Activated CD4-positive, alpha-beta T cell treated with anti-CD3 and anti-CD28 coated beads, Interleukin-2, amount 10 ng/mL, durations not matched to agents 7 days and 5 days (primary cell): ENCODE data around the gene HLX. TPM values are rescaled to one million over a fixed set of nuclear protein-coding genes. Genes with fewer than 3 reads are reported as not detected.

Experiments used
- CTCF ChIA-PET: fragments of 350-600 bp; sonication (Branson Sonifier 250); formaldehyde crosslinking; loops from one replicate; lab custom pipeline; 2021; ENCODE audit warnings: antibody characterized with exemption; lab: Charles Lee
- POLR2A ChIA-PET: fragments of 350-600 bp; sonication (Branson Sonifier 250); formaldehyde crosslinking; loops from one replicate; lab custom pipeline; 2021; ENCODE audit warnings: antibody characterized with exemption; lab: Charles Lee
- DNase-seq: peaks from one replicate; pipeline ENCODE4 v3.0.0-alpha.2; 2020
- H3K27ac Mint-ChIP-seq: one replicate; pipeline ENCODE4 v1.8.0; 2021; ENCODE audit warnings: mild to moderate bottlenecking, moderate library complexity, mixed read lengths
- H3K27me3 Mint-ChIP-seq: one replicate; pipeline ENCODE4 v1.8.0; 2021; ENCODE audit warnings: mixed read lengths
- H3K36me3 Mint-ChIP-seq: one replicate; pipeline ENCODE4 v1.8.0; 2021; ENCODE audit warnings: low read depth, mixed read lengths
- H3K4me1 Mint-ChIP-seq: one replicate; pipeline ENCODE4 v1.8.0; 2021; ENCODE audit warnings: mixed read lengths
- H3K4me3 Mint-ChIP-seq: one replicate; pipeline ENCODE4 v1.8.0; 2021; ENCODE audit warnings: mild to moderate bottlenecking, moderate library complexity, mixed read lengths
- H3K9me3 Mint-ChIP-seq: one replicate; pipeline ENCODE4 v1.8.0; 2021; ENCODE audit warnings: mixed read lengths
- total RNA-seq, 2 experiments: library from RNA; stranded (reverse); gene quantifications; one replicate each; pipeline ENCODE4 v1.2.3, GENCODE V29; 2021

Gene HLX, protein sequence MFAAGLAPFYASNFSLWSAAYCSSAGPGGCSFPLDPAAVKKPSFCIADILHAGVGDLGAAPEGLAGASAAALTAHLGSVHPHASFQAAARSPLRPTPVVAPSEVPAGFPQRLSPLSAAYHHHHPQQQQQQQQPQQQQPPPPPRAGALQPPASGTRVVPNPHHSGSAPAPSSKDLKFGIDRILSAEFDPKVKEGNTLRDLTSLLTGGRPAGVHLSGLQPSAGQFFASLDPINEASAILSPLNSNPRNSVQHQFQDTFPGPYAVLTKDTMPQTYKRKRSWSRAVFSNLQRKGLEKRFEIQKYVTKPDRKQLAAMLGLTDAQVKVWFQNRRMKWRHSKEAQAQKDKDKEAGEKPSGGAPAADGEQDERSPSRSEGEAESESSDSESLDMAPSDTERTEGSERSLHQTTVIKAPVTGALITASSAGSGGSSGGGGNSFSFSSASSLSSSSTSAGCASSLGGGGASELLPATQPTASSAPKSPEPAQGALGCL
- under 1 TPM in 1 of 2 experiments, not detected in 1; 0.10 TPM for total RNA-seq

DNA sequence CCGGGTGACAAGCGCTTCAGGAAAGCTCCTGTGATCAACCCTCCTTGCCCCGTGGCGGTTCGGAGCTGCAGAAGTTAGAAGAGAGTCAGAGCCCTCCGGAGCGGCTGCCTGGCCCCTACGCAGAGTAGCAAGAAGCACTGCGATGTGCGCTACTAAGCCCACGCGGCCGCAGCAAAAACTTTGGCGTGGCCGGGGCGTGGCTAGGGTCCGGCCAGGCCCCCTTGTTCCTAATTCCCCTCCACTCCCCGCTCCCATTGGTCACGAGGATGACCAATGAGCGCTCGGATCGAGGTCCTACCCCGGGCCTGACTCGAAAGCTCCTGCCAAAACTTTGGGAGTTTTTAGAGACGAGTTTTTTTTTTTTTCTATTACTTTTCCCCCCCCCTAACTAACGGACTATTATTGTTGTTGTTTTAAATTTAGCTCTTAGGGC, at the start of gene HLX:
HLX (plus strand) TSS at position 368 of the 433 bp plus-strand sequence. CDS start 415 bp downstream, outside the sequence.
- Mint-ChIP-seq H3K36me3 (peaks cover 4% of the 10 kb centered on the region), H3K4me1 (peaks cover 28% of the 10 kb centered on the region), H3K9me3 (no peaks in the 10 kb centered on the region), H3K27me3 (peaks cover 81% of the 10 kb centered on the region), H3K27ac (peak within 1 kb of the TSS; percentile 25), H3K4me3 (peak within 1 kb of the TSS; percentile 70)
- ChIA-PET POLR2A (interaction anchor here (1.4 kb wide), 1 partner anchor 324 kb away, joined by 4 read pairs; no protein-coding TSS in a partner anchor), CTCF (interaction anchor here (0.9 kb wide), 1 partner anchor 75 kb away, joined by 3 read pairs; no protein-coding TSS in a partner anchor)
- DNase-seq = peak; percentile 17

DNA sequence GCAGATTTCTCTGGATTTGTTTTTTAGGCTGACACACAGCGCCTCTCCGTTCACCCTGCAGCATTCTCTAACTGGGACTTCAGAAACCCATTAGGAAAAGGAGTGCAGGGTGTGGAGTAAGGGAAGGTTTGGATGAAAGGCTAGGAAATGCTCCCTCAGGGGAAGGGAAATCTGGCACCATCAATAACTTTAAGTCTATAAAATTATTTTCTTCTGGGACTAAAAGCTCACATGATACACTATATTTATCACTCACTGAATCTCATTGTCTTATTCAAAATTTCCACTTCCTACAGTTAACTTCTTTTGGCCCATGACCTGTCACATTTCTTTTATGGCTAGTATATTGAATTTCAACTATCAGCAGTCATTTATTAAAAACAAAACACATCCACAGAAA, 45.8 kb upstream of the HLX start:
- peaks cover 2% of the 10 kb centered on the region for H3K27me3 Mint-ChIP-seq
- DNase-seq = no peak
- H3K27ac Mint-ChIP-seq = no peak overlapping the region
- no peak overlapping the region for H3K4me3 Mint-ChIP-seq
- ChIA-PET POLR2A (no interaction called here), CTCF (no interaction called here)
- no peaks in the 10 kb centered on the region for H3K9me3 Mint-ChIP-seq
- no peaks in the 10 kb centered on the region for H3K36me3 Mint-ChIP-seq
- H3K4me1 Mint-ChIP-seq = no peaks in the 10 kb centered on the region

DNA sequence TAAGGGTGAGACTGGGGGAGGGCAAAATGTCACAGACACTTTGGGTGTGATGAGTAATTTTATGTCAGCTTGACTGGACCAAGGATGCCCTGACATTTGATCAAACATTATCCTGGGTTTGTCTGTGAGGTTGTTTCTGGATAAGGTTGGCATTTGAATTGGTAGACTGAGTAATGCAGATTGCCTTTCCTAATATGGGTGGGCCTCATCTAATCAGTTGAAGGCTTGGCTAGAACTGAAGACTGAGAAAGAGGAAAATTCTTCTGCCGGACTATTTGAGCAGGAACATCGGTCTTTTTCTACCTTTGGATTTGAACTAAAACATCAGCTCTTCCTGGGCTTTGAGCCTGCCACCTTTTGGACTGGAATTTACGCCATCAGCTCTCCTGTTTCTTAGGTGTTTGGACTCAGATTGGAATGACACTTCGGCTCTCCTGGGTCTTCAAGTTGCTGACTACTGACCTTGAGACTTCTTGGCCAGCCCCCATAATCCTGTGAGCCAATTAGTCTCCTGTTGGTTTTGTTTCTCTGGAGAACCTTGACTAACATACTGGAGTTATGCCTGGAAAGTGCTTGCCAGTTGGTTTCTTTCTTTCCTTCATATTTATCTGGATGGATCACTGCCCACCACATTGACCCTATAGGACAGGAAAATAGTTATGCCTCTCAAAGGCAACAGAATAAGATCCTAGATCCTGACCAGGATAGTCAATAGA, 44.9 kb upstream of the HLX start:
- Mint-ChIP-seq H3K36me3 (no peaks in the 10 kb centered on the region), H3K4me3 (no peak overlapping the region), H3K27ac (no peak overlapping the region), H3K27me3 (peaks cover 2% of the 10 kb centered on the region), H3K4me1 (no peaks in the 10 kb centered on the region), H3K9me3 (no peaks in the 10 kb centered on the region)
- POLR2A ChIA-PET = no interaction called here
- CTCF ChIA-PET = no interaction called here
- no peak for DNase-seq

DNA sequence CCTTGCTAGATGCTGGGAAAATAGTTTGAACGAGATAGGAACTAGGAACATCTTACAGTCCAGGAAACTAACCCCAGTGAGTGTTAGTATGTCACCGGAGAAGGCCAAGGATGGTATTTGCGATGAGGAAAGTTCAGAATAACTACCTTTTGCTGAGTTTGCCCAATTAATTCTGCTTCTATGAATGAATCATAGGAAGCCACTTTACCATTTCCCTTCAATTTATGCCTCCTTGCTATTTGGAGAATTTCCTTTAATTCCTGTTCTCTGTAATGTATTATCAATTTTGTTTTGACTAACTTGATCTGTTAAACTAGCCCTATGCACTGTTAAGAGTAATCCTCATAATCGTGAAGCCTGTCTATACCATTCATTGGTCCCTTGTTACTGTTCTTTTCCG, 40.7 kb upstream of the HLX start:
- Mint-ChIP-seq H3K9me3 (no peaks in the 10 kb centered on the region), H3K4me1 (no peaks in the 10 kb centered on the region), H3K27ac (no peak overlapping the region), H3K36me3 (no peaks in the 10 kb centered on the region), H3K4me3 (no peak overlapping the region), H3K27me3 (peaks cover 2% of the 10 kb centered on the region)
- POLR2A ChIA-PET = no interaction called here
- CTCF ChIA-PET = no interaction called here
- DNase-seq = no peak

DNA sequence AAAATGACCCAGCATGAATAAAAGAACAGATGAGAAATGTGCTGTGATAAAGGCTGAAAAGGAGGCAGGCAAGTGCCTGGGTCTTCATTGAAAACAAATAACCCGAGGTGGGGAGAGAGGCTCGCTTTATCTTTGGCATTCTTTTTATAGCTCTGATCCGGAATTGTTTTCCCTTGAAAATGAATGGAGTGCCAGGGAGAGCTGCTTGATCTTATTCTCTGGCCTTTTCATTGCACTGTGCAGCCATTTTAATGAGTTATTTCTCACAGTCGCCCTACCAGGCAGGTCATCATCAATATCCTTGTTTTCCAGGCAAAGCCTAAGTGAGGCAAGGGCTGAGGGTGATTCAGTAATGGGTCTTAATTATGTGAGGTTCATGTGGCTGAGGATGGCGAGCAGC, 39.8 kb upstream of the HLX start:
- Mint-ChIP-seq H3K36me3 (no peaks in the 10 kb centered on the region), H3K4me1 (no peaks in the 10 kb centered on the region), H3K27ac (no peak overlapping the region), H3K27me3 (peaks cover 2% of the 10 kb centered on the region), H3K9me3 (no peaks in the 10 kb centered on the region), H3K4me3 (no peak overlapping the region)
- no peak for DNase-seq
- ChIA-PET POLR2A (no interaction called here), CTCF (no interaction called here)

DNA sequence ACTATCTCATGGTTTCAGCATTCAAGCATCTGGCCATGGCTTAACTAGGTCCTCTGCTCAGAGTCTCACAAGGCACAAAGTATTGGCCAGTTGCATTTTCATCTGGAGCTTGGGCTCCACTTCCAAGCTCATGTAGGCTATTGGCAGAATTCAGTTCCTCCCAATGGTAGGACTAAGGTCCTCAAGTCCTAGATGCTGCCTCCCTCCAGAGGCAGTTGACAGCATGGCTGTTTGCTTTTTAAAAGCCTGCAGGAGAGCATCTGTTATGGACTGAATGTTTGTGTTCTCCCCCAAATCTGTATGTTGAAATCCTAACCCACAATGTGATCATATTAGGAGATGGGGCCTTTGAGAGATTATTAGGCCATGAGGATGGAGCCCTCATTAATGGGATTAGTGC, 38.0 kb upstream of the HLX start:
- no peaks in the 10 kb centered on the region for H3K4me1 Mint-ChIP-seq
- ChIA-PET POLR2A (no interaction called here), CTCF (interaction anchor here (1.2 kb wide), 1 partner anchor 10 kb away, joined by 3 read pairs; no protein-coding TSS in a partner anchor)
- peaks cover 2% of the 10 kb centered on the region for H3K27me3 Mint-ChIP-seq
- no peak overlapping the region for H3K27ac Mint-ChIP-seq
- H3K9me3 Mint-ChIP-seq = no peaks in the 10 kb centered on the region
- DNase-seq = no peak
- no peak overlapping the region for H3K4me3 Mint-ChIP-seq
- H3K36me3 Mint-ChIP-seq = no peaks in the 10 kb centered on the region

DNA sequence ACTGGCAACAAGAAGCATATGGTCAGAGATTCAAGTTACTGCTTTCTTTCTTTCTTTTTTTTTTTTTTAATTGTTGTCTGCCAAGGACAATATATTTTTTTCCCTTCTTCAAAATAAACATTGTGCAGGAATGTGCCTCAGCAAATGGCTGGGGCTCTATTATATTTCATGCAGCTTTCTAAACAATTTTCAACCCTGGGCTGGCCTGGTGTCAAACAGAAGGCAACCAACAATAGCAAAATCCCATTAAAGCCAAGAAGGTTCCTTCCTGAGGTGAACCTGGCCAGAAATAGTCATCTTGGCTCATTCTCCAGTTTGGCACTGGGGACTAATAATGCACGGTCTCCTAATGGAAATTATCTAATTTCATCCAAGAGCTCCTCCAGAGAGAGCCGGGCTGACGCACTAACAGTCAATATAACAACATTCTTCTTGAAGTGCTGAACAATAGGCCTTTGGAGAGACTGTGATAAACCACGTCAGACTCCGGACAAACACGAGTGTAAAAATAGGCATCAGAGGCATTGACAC, 35.7 kb upstream of the HLX start:
- H3K27me3 Mint-ChIP-seq = peaks cover 2% of the 10 kb centered on the region
- no peaks in the 10 kb centered on the region for H3K36me3 Mint-ChIP-seq
- no peaks in the 10 kb centered on the region for H3K9me3 Mint-ChIP-seq
- no peak overlapping the region for H3K4me3 Mint-ChIP-seq
- ChIA-PET CTCF (no interaction called here), POLR2A (no interaction called here)
- H3K27ac Mint-ChIP-seq = no peak overlapping the region
- DNase-seq = no peak
- H3K4me1 Mint-ChIP-seq = no peaks in the 10 kb centered on the region

DNA sequence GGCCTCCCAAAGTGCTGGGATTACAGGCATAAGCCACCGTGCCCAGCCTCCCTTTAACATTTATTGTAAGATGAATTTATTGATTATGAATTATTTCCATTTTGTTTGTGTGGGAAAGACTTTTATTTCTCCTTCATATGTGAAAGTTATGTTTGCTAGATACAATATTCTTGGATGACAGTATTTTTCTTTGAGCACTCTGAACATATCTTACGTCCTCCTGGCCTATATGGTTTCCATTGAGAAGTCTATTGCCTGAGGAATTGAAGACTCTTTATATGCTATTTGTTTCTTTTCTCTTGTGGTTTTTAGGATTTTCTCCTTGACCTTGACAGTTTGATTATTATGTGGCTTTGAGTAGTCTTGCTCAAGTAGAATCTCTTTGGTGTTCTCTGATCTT, 26.8 kb upstream of the HLX start:
- no peaks in the 10 kb centered on the region for H3K36me3 Mint-ChIP-seq
- peaks cover 1% of the 10 kb centered on the region for H3K27me3 Mint-ChIP-seq
- CTCF ChIA-PET = no interaction called here
- H3K4me1 Mint-ChIP-seq = no peaks in the 10 kb centered on the region
- peaks cover 5% of the 10 kb centered on the region for H3K9me3 Mint-ChIP-seq
- POLR2A ChIA-PET = no interaction called here
- no peak for DNase-seq
- no peak overlapping the region for H3K27ac Mint-ChIP-seq
- H3K4me3 Mint-ChIP-seq = no peak overlapping the region

DNA sequence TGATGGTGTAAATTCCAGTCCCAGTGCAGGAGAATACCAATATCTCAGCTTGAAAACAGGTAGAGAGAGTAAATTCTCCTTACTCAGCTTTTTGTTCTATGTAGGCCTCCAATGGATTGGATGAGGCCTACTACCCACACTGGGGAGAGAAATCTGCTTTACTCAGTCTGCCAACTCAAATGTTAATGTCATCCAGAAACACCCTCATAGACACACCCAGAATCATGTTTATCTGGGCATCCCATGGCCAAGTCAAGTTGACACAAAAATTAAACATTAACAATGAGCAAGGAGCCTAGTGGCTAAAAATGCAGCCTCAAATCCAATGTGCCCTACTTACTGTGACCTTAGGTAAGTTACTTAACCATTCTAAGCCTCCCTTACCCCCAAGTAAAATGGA, 6.9 kb upstream of the HLX start:
- H3K4me1 Mint-ChIP-seq = peaks cover under 1% of the 10 kb centered on the region
- H3K27ac Mint-ChIP-seq = no peak overlapping the region
- H3K9me3 Mint-ChIP-seq = no peaks in the 10 kb centered on the region
- ChIA-PET POLR2A (no interaction called here), CTCF (no interaction called here)
- H3K4me3 Mint-ChIP-seq = no peak overlapping the region
- no peak for DNase-seq
- H3K36me3 Mint-ChIP-seq = no peaks in the 10 kb centered on the region
- peaks cover 45% of the 10 kb centered on the region for H3K27me3 Mint-ChIP-seq

DNA sequence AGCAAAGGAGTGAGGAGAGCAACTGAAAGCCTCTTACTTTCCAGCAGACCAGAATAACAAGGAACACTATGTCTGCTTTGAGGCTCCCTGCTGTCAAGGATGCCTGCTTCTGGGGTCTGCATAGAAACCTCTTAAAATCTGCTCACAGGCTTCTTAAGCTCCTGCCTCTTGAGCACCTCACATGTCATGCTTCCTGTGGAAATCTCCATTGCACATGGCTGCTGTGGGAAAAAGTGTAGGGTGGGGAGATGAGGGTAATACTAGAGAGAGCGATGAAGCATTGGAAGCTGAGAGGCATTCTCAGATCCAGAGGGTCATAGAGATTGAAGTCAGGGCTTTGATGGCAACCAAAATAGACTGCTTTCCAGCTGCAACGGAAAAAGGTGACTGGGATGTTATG, 6.2 kb upstream of the HLX start:
- ChIA-PET POLR2A (no interaction called here), CTCF (no interaction called here)
- no peak for DNase-seq
- Mint-ChIP-seq H3K27ac (no peak overlapping the region), H3K9me3 (no peaks in the 10 kb centered on the region), H3K36me3 (no peaks in the 10 kb centered on the region), H3K4me1 (peaks cover 7% of the 10 kb centered on the region), H3K4me3 (no peak overlapping the region), H3K27me3 (peaks cover 53% of the 10 kb centered on the region)

DNA sequence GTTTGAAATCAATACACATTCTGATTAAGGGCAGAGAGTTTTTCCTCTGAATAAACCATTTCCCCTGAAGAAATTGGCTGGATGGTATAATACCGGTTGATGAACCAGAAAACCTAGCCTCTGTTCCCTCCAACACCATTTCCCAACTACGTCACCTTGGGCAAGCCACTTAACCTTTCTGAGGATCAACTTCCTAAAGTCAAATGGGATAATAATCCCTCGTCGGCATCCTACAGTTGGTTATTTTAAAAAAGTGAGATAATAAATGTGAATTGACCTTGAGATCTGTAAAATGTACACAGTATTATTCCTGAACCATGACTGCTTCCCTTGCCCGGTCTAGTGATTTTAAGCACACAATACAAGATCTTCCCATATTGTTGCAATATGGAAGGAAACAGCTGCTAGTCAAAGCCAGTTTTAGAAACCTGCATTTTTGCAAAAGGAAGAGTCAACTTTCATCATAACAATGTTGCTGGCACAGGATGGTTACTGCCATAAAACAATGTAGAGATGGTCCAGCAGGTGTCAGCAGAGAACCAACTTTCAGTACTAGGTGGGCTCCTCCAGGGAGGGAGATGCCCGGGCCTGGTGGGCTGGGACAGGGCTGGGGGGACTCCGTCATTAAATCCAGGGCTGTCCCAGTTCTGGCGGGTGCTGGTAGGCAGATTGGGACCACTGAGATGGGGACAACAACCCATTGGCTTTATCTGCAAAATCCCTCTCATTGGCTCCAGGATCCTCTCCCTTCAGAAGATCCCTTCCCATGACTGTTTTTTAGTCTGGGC, 5.2 kb upstream of the HLX start:
- Mint-ChIP-seq H3K9me3 (no peaks in the 10 kb centered on the region), H3K4me1 (peaks cover 16% of the 10 kb centered on the region), H3K27ac (no peak overlapping the region), H3K36me3 (no peaks in the 10 kb centered on the region), H3K27me3 (peaks cover 62% of the 10 kb centered on the region), H3K4me3 (no peak overlapping the region)
- POLR2A ChIA-PET = interaction anchor here (0.5 kb wide), 1 partner anchor 639 kb away, joined by 3 read pairs; no protein-coding TSS in a partner anchor
- DNase-seq = peak; percentile 24
- CTCF ChIA-PET = no interaction called here

DNA sequence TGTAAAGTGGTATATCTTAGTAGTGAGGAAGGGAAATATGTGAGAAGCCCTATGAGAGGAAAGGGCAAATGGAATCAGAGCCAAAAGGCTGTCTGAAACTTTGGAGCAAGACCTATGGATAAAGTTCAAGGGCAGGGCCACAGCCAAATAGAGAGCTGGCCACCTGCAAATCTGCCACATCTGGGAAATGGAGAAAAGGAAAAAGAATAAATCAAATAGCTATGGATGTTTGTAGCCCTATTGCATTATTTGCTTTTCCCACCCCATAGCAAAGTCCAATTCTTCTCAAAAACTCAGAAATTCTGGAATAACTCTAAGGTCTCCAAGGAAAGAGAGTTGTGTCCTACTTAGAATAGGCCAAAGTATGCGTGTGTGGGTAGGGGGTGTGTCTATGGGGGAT, 4.0 kb upstream of the HLX start:
- DNase-seq = no peak
- ChIA-PET CTCF (interaction anchor here (1.0 kb wide), 1 partner anchor 112 kb away, joined by 3 read pairs; no protein-coding TSS in a partner anchor), POLR2A (no interaction called here)
- peaks cover 17% of the 10 kb centered on the region for H3K4me1 Mint-ChIP-seq
- no peak overlapping the region for H3K4me3 Mint-ChIP-seq
- H3K9me3 Mint-ChIP-seq = no peaks in the 10 kb centered on the region
- H3K27ac Mint-ChIP-seq = no peak overlapping the region
- H3K27me3 Mint-ChIP-seq = peaks cover 62% of the 10 kb centered on the region
- H3K36me3 Mint-ChIP-seq = no peaks in the 10 kb centered on the region
